ENCODE results near the gene LTB4R.

GRCh38 chr14:24339284-24340151 is 28.2 kb downstream of the LTB4R start, which contains the start of gene RIPK3:
- TF ChIP-seq EP300 (IDR thresholded peaks at IDR 0.05) (no peak), POLR2AphosphoS5 (IDR thresholded peaks at IDR 0.05) (peak; percentile 5 to 55)

Measured in upper lobe of left lung (tissue), 4 donors.